Kidney (tissue), 14 donors: ENCODE results near the gene POU2F2. TPM values are rescaled to one million over a fixed set of nuclear protein-coding genes. Genes with fewer than 3 reads are reported as not detected.

Experiments used
- DNase-seq, 5 donors: peaks; one replicate each; pipeline ENCODE4 v3.0.0-alpha.2; 2013 to 2020
- FAIRE-seq: peaks from 2 replicates; lab custom pipeline; 2012; peaks lifted over from hg19 to GRCh38; lab: Jason Lieb, UNC
- H3K27ac ChIP-seq, 2 donors: one replicate each; pipeline ENCODE4 v1.7.0; 2013; ENCODE audit warnings: low read depth in 2 of 2, low read length in 2 of 2, inconsistent platforms in 1 of 2
- H3K27me3 ChIP-seq: one replicate; pipeline ENCODE4 v1.7.1; 2013; ENCODE audit warnings: low read length, inconsistent platforms; ENCODE audit not compliant: control insufficient read depth, insufficient read depth
- H3K36me3 ChIP-seq, 3 donors: one replicate each; pipeline versions ENCODE4 v1.7.0 to v1.7.1; 2013; ENCODE audit warnings: low read length in 3 of 3, control low read depth in 1 of 3, inconsistent platforms in 1 of 3; ENCODE audit not compliant: insufficient read depth in 3 of 3, control insufficient read depth in 2 of 3
- H3K4me1 ChIP-seq, 3 donors: one replicate each; pipeline versions ENCODE4 v1.7.0 to v1.7.1; 2013; ENCODE audit warnings: low read length in 3 of 3, inconsistent platforms in 1 of 3, low read depth in 1 of 3; ENCODE audit not compliant: control insufficient read depth in 2 of 3, insufficient read depth in 2 of 3
- H3K4me3 ChIP-seq, 3 donors: one replicate each; pipeline versions ENCODE4 v1.7.0 to v1.8.1; 2013; ENCODE audit warnings: low read length in 3 of 3, control low read depth in 1 of 3, inconsistent platforms in 1 of 3
- H3K9ac ChIP-seq, 3 donors: one replicate each; pipeline versions ENCODE4 v1.7.0 to v1.7.1; 2013; ENCODE audit warnings: low read length in 3 of 3, control low read depth in 1 of 3, inconsistent platforms in 1 of 3
- H3K9me3 ChIP-seq, 3 donors: one replicate each; pipeline versions ENCODE4 v1.7.0 to v1.7.1; 2013; ENCODE audit warnings: low read length in 3 of 3, control low read depth in 1 of 3, inconsistent platforms in 1 of 3; ENCODE audit not compliant: control insufficient read depth in 2 of 3, insufficient read depth in 1 of 3
- intact Hi-C: fragments of 100-400 bp; cut with DNase I; formaldehyde crosslinking; loops from one replicate; pipeline ENCODE4 v1.11.1; 2022
- polyA plus RNA-seq: library from polyadenylated mRNA; stranded (reverse); fragments of 350-450 nt; fragmentation: Illumina TruSeq; extraction: RNeasy Lipid Tissue Mini Kit (QIAGEN cat#74804); gene quantifications from one replicate; pipeline ENCODE4 v1.2.3, GENCODE V29; 2014; ENCODE audit warnings: low read depth, low replicate concordance; ENCODE audit not compliant: insufficient read depth
- total RNA-seq: library from RNA; stranded (reverse); fragmentation: NEBNext Ultra II Directional; extraction: Animal tissue kit (Norgen Biotek cat#: 25700); gene quantifications from one replicate; pipeline ENCODE4 v1.2.1, GENCODE V29; 2021
- TF ChIP-seq, protein P1 (sequence below): IDR thresholded peaks from 3 replicates; pipeline ENCODE4 v1.5.1; 2012; ENCODE audit warnings: mild to moderate bottlenecking, moderate library complexity, borderline replicate concordance; ENCODE audit not compliant: insufficient read depth; ENCODE audit errors: extremely low read depth
- donor health status: control.
- donor health status: control.
- donor health status: control.
- donor health status: control.
- donor health status: control.
- donor health status: DM: yes; HTN: yes; CAD: no.
- donor health status: Normal renal cell carcinoma (clear cell type).

The POU2F2 gene
- total and polyA plus RNA-seq, 2 donors from 2014 or later: 1.3 to 9.8 TPM

DNA sequence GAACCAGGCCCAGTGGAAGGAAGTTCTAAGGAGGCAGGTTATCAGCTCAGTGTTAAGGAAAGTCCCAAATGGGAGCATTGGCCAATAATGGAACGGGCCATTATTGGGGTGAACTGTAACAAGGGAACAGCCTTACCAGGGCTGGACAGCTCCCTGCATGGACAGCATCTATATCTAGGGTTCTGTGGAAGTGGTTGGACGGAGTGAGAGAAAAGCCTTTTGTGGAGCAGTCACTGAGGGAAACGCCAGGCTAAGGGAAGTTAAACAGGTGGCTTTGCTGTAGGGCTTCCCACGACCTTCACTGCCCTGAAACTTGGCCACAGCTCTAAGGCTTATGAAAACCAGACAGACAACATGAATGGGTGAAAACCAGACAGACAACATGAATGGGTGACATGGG lies 17.0 kb downstream of the POU2F2 start:
- no peak for FAIRE-seq
- no peaks in the 10 kb centered on the region for H3K27me3 ChIP-seq
- no peaks in the 10 kb centered on the region for H3K9me3 ChIP-seq
- H3K4me3 ChIP-seq: no peak overlapping the region
- no peaks in the 10 kb centered on the region for H3K36me3 ChIP-seq
- no peak overlapping the region for H3K9ac ChIP-seq
- DNase-seq: peak in 2 of 5 donors; percentile 33 to 49
- TF ChIP-seq, protein P1, sequence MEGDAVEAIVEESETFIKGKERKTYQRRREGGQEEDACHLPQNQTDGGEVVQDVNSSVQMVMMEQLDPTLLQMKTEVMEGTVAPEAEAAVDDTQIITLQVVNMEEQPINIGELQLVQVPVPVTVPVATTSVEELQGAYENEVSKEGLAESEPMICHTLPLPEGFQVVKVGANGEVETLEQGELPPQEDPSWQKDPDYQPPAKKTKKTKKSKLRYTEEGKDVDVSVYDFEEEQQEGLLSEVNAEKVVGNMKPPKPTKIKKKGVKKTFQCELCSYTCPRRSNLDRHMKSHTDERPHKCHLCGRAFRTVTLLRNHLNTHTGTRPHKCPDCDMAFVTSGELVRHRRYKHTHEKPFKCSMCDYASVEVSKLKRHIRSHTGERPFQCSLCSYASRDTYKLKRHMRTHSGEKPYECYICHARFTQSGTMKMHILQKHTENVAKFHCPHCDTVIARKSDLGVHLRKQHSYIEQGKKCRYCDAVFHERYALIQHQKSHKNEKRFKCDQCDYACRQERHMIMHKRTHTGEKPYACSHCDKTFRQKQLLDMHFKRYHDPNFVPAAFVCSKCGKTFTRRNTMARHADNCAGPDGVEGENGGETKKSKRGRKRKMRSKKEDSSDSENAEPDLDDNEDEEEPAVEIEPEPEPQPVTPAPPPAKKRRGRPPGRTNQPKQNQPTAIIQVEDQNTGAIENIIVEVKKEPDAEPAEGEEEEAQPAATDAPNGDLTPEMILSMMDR: no peak
- intact Hi-C loops: no loop called here
- H3K4me1 ChIP-seq: peaks cover 0 to 3% (median 0%) of the 10 kb centered on the region in 3 donors
- no peak overlapping the region for H3K27ac ChIP-seq

DNA sequence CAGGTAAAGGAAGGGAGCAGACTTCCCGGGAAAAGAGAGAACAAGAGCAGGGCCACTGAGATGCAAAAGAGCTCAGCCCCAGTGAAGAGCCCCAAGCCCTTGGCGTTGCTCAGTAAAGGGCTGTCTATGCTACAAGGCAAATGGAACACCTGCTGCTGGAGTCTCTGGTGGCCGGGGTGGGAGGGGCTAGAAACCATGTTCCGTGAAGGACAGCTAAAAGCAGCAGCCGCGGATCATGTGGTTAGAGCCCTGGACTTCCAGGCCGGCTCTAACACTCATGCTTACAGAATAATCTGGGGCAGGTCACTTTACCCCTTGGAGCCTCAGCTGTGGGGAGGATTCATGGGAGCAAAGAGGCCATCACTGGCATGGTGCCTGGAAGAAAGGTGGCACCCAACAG lies 17.8 kb downstream of the POU2F2 start:
- H3K27ac ChIP-seq: no peak overlapping the region
- no peaks in the 10 kb centered on the region for H3K9me3 ChIP-seq
- no peak overlapping the region for H3K4me3 ChIP-seq
- H3K27me3 ChIP-seq: no peaks in the 10 kb centered on the region
- TF ChIP-seq, protein P1: no peak
- H3K4me1 ChIP-seq: peaks cover 0 to 3% (median 0%) of the 10 kb centered on the region in 3 donors
- H3K36me3 ChIP-seq: no peaks in the 10 kb centered on the region
- intact Hi-C loops: no loop called here
- H3K9ac ChIP-seq: no peak overlapping the region
- DNase-seq: peak in 2 of 5 donors; percentile 29 to 35
- no peak for FAIRE-seq

DNA sequence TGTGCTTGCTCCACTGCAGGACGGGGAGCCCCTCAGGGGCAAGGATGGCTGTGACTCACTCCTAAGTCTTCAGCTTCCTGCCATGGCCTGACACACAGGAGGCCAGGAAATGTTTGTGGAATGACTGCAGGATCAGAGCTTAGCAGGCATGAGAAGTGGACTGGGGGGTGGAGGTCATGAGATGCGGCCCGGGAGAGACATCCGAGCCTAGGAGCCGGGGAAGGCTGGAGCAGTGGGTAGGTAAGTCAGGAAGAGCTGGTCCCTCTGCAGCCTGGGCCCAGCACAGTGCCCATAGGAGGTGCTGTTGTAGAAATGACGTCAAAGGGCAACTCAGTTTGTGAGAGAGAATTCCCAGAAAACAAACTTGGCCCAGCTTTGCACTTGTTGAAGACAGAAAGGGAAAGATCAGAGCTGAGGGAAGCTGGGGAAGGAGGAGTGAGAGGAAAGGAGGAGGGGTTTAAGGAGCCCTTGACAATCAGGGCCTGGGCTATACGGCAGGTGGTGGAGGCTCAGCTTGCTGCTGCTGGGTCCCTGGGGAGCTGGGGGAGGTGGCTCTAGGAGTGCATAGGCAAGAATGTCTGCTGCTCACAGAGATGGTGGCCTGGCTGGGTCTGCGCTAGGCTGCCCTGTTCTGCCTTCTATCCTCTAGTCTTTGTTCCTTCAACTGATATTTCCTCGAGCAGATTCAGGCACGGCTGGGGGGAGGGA lies 18.5 kb downstream of the POU2F2 start:
- DNase-seq (no peak), FAIRE-seq (no peak)
- H3K9ac ChIP-seq: no peak overlapping the region
- H3K27ac ChIP-seq: no peak overlapping the region
- no peaks in the 10 kb centered on the region for H3K36me3 ChIP-seq
- no peaks in the 10 kb centered on the region for H3K9me3 ChIP-seq
- TF ChIP-seq, protein P1: no peak
- intact Hi-C loops: no loop called here
- H3K4me3 ChIP-seq: no peak overlapping the region
- H3K27me3 ChIP-seq: no peaks in the 10 kb centered on the region
- peaks cover 0 to 3% (median 0%) of the 10 kb centered on the region in 3 donors for H3K4me1 ChIP-seq
